GM12874 (cell line): Measurements from ENCODE around the gene NDST1.

Experiments used
- TF ChIP-seq, protein P1 (sequence below): IDR thresholded peaks from 2 replicates; pipeline ENCODE4 v1.5.1; 2011; ENCODE audit warnings: low read depth, mild to moderate bottlenecking, control low read depth, low read length, moderate library complexity; ENCODE audit not compliant: insufficient read depth

Gene NDST1

DNA sequence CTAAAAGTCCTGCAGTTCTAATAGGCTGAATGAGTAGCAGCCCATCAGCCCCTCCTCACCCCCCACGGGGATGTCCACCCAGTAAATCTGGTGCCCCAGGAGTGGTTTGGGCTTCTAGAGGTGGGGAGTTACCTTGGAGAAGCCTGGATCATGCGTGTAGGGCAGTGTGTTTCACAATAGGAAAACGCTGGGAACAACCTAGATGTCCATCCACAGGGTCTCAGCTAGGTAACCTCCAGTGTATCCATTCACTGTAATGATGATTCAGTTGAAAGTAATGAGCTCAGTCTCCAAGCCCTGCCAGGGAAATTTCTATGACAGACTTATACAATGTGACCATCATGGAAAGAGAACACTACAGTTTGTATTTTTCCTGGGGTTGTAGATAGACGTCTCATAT lies 51.8 kb downstream of the NDST1 start:
- TF ChIP-seq, protein P1, sequence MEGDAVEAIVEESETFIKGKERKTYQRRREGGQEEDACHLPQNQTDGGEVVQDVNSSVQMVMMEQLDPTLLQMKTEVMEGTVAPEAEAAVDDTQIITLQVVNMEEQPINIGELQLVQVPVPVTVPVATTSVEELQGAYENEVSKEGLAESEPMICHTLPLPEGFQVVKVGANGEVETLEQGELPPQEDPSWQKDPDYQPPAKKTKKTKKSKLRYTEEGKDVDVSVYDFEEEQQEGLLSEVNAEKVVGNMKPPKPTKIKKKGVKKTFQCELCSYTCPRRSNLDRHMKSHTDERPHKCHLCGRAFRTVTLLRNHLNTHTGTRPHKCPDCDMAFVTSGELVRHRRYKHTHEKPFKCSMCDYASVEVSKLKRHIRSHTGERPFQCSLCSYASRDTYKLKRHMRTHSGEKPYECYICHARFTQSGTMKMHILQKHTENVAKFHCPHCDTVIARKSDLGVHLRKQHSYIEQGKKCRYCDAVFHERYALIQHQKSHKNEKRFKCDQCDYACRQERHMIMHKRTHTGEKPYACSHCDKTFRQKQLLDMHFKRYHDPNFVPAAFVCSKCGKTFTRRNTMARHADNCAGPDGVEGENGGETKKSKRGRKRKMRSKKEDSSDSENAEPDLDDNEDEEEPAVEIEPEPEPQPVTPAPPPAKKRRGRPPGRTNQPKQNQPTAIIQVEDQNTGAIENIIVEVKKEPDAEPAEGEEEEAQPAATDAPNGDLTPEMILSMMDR: no peak

DNA sequence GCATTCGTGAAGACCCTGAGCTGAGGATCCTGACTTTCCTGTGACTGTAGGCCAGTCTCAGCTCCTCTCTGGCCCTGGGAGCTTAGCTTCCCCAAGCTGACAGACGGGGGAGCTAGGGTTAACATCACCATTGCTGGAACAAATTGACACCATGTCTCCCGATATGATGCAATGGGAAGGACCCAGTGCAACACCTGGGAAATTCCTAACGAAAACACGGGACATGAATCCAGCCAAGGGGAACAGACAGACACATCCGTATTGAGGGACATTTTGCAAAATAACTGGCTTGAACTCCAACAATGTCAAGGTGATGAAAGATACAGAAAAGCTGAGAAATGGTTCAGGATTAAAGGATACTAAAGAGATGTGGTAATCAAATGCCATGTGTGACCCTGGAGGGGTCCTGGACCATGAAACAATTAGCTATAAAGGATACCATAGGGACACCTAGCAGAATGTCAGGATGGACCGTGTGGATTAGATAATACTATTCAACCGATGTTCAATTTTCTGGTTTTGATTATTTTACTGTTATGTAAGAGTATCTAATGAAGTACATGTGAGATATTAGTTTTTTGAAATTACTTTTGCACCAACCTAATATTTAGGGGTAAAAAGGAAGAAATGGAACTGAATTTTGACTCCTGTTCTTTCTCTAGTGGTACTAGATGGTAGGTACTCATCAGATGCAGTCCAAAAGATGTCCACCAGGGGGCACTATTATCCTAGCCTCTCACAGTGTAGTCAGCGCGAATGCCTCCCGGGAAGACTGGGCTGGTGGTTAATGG lies 52.7 kb downstream of the NDST1 start:
- TF ChIP-seq, protein P1: peak; percentile 69

DNA sequence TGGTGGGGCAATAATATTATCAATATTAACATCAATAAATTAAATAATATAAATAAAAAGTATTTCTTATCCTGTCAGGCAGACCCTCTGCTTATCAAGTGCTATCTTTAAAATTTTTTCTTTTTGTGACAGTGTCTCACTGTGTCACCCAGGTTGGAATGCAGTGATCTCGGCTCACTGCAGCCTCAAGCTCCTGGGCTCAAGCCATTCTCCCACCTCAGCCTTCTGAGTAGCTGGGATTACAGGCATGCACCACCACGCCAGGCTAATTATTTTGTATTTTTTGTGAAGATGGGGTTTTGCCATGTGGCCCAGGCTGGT lies 53.2 kb downstream of the NDST1 start:
- TF ChIP-seq, protein P1: no peak

DNA sequence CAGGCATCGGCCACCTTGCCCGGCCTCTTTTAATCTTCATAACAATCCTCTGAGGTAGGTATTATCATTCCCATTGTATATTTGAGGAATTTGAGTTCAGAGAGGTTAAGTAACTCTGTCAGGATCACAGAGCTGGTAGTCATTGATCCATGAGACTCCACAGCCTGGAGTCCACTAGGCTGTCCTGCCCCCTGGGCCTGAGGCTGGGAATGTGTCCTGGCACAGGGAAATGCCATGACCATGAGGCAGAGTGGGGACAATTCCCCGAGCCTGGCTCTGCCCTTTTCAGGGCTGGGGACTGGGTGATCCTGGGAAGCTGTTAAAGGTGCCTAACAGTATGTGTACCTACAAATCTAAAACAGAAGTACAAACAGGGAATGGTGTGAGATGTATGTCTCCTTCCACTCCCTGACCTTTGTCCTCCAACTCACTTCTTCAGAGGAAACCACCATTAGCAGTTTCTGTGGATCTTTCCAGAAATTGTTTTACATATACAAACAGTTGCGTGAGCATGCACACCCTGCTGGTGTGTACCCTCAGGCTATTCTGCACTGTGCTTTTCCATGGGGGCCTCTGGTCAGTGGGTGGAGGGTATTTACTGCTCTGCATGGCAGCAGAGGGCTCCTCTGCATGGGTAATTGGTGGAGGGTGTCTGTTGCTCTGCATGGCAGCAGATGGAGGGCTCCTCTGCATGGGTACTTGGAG lies 53.8 kb downstream of the NDST1 start:
- TF ChIP-seq, protein P1: no peak

DNA sequence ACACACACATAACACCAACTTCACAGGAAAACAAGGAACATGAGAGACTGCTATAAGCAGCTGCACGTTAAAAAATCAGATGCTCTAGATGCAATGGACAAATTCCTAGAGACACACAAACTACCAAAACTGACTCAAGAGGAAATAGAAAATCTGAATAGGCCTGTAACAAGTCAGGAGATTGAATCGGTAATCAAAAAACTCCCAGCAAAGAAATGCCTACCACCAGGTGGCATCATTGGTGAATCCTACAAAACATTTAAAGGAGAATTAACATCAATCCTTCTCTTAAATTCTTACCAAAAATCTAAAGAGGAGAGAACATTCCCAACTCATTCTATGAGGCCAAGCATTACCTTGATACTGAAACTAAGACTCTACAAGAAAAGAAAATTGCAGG lies 54.9 kb downstream of the NDST1 start:
- TF ChIP-seq, protein P1: no peak

DNA sequence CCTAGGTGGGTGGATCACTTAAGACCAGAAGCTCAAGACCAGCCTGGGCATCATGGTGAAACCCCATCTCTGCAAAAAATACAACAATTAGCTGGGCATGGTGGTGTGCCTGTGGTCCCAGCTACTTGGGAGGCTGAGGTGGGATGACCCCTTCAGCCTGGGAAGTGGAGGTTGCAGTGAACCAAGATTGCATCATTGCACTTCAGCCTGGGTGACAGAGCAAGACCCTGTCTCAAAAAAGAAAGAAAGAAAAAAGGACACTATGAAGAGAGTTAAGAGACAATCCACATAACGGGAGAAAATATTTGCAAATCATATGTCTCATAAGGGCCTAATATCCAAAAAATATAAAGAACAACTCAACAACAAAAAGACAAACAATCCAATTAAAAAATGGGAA lies 57.9 kb downstream of the NDST1 start:
- TF ChIP-seq, protein P1: no peak

DNA sequence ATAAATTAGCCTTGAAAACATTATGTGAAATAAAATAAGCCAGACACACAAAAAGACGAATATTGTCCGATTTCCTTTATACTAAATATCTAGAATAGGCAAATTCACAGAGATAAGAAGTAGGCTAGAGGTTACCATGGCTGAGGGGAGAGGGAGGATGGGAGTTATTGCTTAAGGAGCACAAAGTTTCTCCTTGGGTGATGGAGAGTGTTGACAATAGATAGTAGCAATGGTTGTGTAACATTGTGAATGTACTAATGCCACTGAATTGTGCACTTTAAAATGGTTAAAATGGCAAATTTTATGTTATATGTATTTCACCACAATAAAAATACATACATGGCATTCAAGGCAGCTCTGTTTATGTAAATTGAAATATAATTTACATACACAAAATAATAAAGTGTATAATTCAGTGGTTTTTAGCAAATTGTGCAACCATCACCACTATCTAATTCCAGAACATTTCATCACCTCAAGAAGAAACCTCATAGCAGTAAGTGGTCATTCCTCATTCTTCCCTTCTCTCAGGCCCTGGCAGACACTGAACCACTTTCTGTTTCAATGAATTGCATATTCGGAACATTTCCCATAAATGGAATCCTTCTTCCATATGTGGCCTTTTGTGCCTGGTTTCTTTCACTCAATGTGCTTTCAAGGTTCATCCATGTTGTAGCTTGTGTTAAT lies 59.2 kb downstream of the NDST1 start:
- TF ChIP-seq, protein P1: no peak
